ENCODE data around the gene ANTXRL.
"Not testable (repeated sequence)": the region's sequence is repeated elsewhere in the genome, so short reads cannot be mapped to it uniquely, and the experiment has no call there.

ANTXRL gene

GRCh38 chr10:46379233-46379848, 92.5 kb downstream of the ANTXRL start:
- H3K4me3 ChIP-seq (ENCODE audit: low read length); DNase-seq (ENCODE audit: low read depth, low spot score): not testable (repeated sequence)

Data from Jurkat, Clone E6-1 (cell line).